GM19397 (cell line): ENCODE data around the gene MYBBP1A.

ENCODE experiments used
- ATAC-seq: cut with Tn5 transposase; IDR thresholded peaks from one replicate; pipeline ENCODE4 v1.9.1; 2021; ENCODE audit warnings: mild to moderate bottlenecking, moderate library complexity; ENCODE audit not compliant: unreplicated experiment

The MYBBP1A gene

DNA sequence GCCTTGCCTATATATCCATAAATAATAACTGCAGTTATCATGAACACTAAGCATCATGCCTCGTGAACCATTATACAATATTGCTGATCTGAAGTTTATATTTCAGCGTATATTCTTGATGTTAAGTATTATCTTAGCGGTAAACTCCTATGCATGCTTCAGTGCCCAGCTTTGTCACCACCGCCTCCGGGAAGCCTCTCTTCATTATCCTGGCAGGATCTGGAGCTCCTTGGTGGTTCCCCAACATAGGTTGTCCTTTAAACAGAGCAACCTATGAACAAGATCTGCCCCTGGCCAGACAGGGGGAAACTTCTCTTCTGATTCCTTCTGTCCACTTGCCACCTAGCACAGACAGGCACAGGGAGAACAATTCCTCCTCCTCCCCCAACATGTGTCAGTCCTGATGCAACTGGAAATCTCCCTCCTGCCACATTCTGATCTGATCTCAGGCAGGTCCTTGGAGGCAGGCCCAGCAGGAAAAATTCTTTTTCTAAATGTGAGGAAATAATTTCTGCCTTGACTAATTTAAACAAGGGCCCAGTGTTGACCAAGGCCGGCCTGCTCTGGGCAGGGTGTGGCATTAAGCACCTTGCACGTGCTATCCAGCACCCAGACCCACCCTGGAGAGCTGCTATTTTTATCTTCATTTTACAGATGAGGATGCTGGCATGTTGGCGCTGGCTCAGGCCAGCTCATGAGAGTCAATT is 34.1 kb downstream of the MYBBP1A start:
- ATAC-seq, result no peak

DNA sequence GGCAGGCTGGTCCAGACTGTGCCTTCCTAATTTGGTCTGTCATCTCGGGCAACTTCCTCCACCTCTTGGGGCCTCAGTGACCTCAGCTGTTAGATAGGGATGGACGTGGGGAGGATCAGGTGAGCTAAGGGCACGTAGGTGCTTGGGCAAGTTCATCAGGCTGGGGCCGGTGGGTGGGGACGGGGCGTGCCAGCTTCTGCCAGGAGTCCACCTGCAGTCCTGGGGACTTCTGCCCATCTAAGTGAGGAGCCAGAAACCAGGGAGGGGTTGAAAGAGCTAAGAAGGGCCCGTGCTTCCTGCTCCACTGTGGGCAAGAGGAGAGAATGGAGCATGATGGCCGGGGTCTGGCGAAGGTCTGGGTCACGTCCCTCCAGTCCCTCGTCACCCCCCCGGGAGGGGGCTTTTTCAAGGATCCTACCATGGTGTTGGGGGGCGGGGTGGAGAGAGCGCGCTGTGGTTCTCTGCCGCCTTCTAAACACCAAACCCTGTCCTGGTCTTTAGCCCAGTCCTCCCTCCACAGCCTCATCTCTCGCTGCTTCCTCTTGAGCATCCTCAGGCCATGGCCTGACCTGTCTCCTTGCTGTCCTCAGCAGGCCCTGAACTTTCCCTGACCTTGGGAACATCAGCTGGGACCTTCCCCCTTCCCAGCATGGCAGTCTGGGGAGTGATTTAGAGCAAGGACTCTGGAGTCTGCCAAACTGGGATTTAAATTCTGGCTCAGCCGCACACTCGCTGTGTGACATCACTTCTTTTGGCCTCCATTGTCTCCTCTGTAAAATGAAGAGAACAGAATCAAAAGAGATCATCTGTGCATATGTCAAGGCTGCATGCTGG is 34.9 kb downstream of the MYBBP1A start:
- ATAC-seq, result no peak

DNA sequence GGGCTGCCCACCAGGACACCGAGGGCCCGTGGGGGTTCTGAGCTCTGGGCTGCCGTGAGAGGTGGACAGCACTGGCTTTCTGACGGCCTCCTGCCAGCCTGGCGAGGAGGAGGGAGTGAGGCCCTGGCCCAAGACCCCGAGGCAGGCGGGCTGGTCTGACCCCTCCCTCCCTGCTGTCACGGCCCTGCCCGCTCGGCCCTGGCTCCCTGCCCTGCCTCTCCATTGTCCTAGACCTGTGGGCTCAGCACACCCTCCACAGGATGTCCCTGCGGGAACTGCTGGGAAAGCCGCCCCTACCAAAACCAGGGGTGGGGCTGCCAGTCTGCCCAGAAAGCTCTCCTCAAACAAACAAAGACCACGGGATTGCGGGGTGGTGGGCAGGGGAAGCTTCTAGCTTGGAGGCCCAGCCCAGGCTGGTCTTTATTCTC is 35.8 kb downstream of the MYBBP1A start:
- ATAC-seq, result no peak

DNA sequence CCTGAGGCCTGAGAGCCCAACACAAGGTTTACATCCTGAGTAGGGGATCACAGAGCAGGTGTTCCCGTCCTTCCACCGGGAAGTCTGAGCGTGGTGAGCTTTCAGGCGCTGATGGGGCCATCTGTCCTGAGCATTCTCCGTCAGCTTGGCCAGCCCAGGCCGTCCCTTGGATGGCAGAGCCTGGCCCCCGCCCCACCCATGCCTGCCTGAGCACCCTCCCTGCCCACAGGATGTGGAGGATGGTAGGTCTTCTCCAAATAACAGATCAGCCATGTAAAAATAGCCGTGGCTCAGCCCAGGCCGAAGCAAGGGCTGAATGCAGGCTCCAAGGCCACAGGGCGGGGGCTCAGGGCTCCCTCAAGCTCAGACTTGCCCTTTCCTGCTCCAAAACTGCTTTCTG is 36.3 kb downstream of the MYBBP1A start:
- no peak for ATAC-seq

DNA sequence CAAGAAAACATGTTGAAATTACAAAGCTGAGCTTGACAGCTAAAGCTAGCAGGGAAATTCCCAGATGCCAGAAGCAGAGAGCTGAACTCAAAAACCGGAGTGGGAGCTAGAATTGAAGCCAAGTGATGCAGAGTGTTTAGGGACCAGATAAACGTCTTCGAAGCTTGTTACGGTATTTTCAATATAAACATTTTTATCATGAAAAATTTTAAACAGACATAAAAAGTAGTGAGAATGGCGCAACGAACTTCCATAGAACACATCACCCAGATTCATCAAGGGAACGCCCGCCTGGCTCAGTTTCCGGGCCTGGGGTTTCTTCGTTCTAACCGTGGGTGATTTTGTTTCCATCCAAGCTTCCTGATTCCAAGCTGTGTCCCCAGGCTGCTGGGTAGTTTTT is 38.4 kb downstream of the MYBBP1A start:
- ATAC-seq, result no peak

DNA sequence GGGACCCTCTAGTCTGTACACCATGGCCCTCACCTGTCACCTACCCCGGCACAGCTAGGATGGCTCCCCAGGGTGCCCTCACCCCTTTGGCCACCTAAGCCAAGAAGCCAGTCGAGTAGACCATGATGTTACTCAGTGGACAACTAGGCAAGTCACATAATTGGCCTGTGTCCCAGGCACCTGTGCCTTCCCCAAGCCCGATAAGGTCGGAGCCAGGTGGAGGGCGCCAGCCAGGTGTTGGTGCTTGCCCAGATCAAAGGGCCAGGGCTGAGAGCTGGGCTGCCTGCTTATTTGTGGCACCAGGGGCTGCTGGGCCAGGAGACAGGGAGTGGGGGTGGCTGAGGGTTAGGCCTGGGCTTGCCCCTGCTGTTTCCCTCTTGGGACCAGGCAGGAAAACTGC is 39.7 kb downstream of the MYBBP1A start:
- no peak for ATAC-seq

DNA sequence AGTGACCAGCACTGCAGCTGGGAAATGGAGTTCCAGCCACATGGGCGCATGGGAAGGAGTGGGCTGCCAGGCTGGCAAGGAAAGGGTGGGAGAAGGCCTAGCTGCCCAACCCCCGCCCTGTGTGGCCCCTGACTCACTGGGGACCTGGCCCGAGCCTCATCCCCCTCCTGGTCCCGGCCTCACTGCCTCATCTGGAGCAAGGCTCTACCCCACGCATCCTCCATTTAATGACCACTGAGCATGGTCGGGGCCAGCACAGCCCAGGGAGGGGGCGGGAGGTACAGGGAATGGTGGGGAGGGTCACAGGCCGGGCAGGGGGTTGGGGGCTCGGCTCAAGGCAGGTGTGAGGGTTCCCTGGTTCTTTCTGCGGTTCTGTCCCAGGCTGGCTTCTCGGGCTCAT is 40.4 kb downstream of the MYBBP1A start:
- no peak for ATAC-seq

DNA sequence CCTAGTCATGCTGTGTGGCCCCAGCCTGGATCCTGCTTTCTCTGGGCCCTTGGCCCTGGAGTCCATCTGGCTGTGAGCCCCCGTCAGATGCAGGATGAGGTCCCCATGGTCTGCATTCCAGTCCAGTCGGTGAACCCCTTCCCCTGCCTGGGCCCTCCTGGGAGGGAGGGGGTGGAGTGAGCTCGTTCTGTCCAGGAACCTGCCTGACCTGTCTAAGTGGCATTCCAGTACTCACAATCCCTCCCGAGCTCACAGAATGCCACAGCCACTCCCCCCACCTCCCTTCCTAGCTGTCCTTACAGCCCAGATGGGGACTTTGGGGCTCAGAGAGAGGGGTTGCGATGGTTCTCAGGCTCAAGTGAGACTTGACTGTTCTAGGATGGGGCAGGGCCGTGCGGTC is 41.0 kb downstream of the MYBBP1A start:
- ATAC-seq, result no peak

DNA sequence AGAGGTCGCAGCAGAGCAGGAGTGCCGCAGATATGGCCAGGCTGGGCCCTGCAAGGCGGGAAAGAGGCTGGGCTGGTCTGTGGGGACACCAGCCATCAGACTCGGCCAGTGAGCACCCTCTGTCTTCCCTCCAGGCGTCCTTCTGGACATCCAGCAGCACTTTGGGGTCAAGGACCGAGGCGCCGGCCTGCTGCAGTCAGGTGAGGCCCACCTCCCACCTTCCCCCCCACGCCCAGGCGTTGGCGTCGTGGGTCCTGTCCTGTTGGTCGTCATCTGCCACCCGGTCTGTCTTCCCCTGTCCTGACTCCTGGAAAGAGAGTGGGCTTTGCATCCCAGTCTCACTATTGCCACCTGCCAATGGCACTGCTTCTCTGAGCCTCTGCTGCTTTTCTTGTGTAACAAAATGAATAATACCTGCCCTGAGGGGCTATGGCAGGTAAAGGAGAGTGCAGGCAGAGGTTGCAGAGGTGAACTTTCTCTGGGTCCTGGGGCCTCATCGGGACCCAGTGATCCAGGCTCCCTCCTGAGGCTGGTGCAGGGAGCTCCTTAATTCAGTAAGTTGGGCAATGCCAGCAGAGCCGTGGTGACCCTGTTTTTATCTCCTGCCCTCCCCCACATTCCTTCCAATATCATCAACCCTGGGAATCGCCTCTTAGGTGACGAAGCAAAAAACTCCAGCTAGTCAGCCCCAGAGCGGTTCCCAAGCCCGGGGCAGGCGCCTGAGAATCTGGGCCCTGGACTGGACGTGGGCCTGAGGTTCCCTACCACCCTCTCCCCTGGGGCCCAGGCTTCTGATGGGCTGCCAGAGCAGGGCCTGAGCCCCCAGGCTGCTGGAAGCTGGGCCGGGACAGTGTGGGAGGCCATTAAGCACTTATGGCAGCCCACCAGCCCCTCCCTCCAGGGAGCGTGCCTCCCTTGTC is 41.8 kb downstream of the MYBBP1A start:
- ATAC-seq, result no peak

DNA sequence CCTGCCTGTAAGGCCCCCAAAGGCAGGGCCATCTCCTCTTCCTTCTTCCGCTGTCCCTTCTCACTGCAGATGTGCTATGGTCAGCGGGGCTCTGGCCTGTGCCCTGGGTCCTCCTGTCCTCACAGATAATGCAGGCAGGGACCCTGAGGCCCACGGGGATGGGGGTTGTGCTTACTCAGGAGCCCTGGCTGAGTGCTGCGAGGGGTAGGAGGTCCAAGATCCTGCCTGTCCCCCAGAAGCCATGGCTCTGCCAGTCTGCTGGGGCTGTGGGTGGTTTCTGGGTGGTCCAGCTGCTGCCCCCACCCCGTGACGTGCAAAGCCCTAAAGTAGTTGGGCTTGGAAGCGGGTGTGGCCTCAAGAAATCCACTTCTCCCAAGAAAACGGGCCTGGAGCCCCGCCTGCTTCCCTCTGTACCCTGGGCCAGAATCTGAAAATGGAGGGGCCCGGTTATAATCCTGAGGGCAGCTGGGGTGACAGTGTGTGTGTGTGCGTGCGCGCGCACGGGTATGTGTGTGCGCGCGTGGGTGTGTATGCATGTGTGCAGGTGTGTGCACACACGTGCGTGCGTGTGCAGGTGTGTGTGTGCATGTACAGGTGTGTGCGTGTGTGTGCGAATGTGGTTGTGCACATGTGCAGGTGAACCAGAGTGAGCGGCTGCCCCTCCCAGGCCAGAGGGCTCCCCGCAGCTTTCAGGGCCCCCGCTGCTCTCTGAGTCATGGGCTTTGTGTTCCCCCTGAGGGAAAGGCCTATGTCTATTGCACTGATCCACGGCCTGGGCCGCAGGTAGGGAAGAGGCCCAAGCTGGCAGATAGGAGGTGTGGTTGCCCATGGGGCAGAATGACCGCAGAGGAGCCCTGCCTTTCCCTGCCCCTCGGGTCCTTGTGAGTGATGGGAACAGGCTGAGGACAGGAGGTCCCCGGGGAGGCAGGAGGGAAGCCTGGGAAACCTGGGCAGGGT is 42.8 kb downstream of the MYBBP1A start:
- no peak for ATAC-seq

DNA sequence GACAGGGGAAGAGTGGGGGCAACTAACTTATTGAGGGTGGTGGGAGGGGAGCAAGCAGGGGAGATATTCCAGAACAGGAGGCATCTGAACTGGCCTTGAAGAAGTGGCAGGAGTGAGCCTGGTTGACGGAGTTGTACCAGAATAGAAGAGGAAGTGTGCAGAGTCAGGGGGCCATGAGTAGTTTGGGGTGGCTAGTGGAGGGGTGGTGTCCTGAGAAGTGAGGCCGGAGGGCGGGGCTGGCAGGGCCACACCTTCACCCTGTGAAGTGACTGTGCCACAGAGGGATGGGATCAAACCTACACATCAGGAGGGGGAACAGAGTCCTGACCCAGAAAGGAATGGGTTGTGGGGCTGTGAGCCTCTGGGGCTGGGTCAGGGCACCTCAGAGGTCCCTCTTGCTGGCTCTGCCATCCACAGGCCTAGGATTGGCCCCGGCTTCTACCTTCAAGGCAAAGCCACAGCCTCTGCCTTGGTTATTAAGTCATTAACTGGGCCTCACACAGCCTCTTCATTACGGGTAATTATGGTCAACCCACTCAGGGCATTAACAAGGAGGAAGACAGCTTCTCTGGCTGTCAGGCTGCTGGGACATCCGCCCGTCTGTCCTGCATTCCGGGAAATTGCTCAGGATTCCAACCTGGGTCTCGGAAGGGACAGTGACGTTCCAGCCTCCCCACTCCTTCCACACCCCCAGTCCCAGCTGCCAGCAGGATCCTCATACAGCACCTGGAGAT is 43.8 kb downstream of the MYBBP1A start:
- no peak for ATAC-seq

DNA sequence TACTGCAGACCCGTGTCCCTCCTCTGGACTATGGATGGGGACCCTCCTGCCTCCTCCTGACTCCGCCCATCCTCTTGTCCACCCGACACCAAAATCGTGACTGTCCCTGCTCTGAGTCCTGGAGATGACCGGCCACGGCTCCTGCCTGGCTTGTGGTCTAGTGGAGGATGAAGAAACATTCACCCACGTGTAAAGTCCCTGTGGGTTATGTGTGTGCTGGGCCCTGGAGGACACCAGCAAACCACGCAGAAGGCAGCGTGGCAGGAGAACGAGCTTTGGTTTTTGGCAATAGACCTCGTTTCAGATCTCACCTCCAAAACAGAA is 44.6 kb downstream of the MYBBP1A start:
- ATAC-seq, result no peak

DNA sequence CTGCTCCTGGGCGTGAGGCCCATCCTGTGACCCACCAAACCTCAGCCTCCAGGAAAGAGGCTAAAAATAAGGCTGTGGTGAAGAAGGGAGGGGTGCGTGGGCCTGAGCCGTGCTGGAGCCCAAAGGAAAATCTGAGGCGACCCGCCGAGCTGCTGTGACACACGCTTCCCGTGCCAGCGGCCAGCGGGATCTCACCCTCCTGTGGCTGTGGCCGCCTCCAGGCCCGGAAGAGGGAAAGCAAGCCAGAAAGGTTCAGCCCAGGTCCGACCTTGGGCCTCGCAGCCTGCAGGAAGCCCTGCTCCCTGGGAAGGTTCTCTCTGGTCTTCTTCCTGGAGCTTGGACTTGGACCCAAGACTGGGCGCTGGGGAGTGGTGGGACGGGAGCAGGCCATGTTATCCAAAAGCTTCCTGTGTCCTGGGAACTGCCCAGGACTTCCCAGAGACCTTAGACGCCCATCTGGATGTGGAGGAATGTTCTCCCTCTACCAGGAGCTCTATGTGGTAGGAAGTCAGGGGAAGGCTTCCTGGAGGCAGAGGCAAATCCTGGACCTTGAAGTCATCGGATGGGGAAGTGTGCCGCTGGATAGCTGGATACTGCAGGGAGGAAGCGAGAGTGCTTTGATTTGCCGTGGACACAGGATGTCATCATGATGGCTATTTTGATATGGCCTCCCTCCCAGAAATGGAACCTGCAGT is 45.1 kb downstream of the MYBBP1A start:
- ATAC-seq, result no peak

DNA sequence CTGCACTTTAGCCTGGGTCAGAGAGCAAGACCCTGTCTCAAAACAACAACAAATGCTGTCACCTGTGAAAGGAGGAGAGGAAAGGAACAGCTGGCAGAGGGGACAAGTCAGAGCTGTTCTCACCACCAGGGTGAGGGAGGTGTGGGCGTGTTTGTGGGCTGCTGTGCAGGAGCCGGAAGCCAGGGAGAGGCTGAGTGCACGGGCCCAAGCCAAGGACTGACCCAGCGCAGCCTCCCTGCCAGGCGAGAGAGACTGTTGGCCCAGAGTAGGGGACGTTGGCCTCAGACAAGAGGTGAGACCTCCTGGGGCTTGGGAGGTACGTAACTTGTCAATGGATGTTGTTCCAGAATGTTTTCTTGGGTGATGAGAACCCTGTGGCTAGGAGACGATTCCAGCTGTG is 45.8 kb downstream of the MYBBP1A start:
- ATAC-seq, result peak; percentile 57

DNA sequence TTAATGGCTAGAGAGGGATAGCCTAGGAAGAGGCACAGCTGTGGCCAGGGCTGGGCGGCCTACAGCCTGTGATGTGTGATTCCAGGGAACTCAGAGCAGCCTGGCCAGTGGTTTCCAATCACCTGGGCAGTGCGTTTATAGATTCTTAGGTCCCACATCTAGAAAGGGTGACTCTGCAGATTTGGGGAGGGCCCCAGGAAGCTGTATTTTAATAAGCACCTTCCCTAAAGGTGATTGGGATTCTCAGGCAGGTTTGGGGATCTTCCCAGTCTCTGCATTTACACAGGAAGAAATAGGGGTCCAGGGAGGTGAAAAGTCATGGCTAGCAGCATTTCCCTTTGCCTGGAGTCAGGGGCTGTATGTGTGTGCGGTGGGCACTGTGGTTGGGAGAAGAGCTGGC is 47.0 kb downstream of the MYBBP1A start:
- ATAC-seq, result no peak

DNA sequence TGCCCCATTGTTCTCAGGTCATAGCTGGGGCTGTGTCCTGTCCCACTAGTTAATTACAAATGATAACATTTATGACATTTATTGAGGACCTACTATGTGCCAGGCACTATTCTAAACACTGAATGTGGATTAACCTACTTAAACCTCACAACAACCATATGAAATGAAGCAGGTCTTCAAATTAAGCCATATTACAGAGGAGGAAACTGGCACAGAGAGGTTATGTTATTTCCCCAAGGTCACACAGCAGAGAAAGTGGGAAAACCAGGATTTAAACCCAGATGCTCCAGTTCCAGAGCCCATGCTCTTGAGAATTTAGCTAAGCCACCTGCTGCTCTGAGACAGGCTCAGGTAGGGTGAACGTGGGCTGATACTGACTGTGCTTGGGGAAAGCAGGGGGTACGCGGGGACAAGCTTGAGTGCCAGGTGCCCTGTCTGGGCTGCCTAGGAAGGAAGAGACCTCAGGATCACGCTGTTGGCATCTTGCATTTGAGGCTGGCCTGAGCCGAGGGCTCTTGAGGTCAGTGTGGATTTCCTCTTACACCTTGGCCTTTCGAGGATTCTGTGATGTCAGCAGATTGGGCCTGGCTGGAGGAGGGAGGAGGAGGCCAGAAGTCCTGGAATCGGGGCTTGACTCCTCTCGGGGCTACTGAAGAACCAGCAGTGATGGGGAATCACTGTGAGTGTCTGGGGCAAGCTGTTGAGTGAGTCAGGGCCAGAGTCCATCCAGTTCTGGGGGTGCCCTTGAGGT is 47.6 kb downstream of the MYBBP1A start:
- ATAC-seq, result no peak

DNA sequence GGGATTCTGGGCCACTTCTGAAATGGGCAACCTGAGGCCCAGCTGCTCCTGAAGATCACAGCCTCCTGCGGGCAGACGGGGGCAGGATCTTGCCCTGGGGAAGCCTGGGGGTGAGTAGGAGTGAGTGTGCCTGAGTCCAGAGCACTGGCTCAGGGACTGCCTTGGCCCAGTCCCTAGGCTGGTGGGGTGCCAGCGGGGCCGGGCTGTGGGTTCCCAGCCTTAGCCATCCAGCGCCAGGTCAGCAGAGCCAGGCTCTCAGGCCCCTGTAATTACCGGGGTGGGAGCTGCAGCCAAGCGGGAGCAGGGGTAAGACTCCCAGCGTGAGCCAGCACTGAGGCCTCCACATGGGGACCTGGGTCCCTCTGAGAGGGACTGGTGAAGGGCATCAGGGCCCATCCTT is 48.3 kb downstream of the MYBBP1A start:
- no peak for ATAC-seq

DNA sequence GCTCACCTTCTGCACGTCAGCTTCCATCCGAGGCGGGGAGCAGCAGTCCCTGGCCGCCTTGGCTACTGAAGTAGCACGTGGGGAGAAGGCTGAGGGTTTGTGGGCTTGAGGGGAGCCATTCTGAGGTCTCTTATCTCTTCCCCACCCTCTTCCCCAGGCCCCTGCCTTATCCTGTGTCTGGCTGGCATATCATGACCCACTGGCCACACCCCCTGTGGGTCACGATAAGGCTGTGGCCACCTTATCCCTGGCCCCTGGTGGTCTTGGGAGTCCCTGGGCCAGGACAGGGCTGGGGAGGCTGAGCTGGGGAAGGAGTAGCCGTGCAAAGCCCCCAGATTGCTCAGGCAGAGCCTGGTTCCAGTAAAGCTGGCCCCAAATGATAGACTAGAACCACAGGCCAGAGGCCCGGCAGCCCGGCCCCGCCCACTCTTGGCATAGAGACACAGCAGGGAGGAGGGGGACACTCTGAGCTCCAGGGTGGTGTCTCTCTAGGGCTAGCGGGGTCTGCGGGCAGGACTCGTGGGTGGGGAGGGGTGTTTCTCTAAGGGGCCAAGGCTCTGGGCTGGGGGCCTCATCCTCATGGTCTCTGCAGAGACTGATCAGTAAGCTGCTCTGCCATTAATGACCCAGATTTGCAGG is 48.9 kb downstream of the MYBBP1A start:
- no peak for ATAC-seq
